ENCODE data around the gene SLC28A1. TPM values are rescaled to one million over a fixed set of nuclear protein-coding genes. Genes with fewer than 3 reads are reported as not detected.
"Not testable (repeated sequence)": the region's sequence is repeated elsewhere in the genome, so short reads cannot be mapped to it uniquely, and the experiment has no call there.

SLC28A1 gene
- total RNA-seq, 4 donors from 2014 or later: not detected

DNA sequence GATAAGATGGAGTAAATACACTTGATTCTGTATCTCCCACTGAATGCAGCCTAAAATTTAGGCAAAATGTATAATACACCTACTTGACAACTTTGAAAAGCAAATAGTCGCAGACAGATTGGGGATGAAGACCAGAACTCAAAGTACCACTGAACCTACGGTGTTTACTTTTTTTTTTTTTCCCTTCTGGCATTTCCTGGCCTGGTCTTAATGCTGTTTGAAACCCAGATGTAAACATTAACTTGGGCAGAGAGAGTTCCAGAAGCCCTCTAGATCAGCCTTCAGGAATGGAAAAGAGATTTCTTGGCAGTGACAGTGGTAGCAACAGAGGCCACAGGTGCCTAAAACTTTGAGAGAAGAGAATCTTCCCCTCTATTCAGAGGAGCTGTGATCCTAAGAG, 39.5 kb upstream of the SLC28A1 start:
- intact Hi-C loops (cut with DNase I; ENCODE audit: low total_unique reads): loop anchor here (1.0 to 5.0 kb wide), 2 partner anchors 36 to 82 kb away; no protein-coding TSS in a partner anchor
- H3K27me3 ChIP-seq: no peaks in the 10 kb centered on the region
- H3K27ac ChIP-seq: peak overlapping the region; percentile 42 to 59 (median 49)
- no peak overlapping the region for H3K4me3 ChIP-seq
- TF ChIP-seq EP300 (IDR thresholded peaks at IDR 0.05; ENCODE audit: low read depth) (no peak), CTCF (IDR thresholded peaks at IDR 0.05) (no peak), POLR2AphosphoS5 (IDR thresholded peaks at IDR 0.05) (no peak), POLR2A (IDR thresholded peaks at IDR 0.05) (no peak)
- WGBS, 2 donors (ENCODE audit: low coverage in 1 of 2): 40 to 47% methylated on average over 2 of the region's 2 CpGs
- in situ Hi-C loops (cut with MboI; ENCODE audit: low pct_ligation_motif_present in 1 of 4, low pct_unique_long_range_greater_than_20kb in 1 of 4, low sequenced_read_pairs in 3 of 4): no loop called here
- no peak for DNase-seq
- no peaks in the 10 kb centered on the region for H3K36me3 ChIP-seq
- peaks cover 14 to 23% (median 19%) of the 10 kb centered on the region in 4 donors for H3K4me1 ChIP-seq
- no peaks in the 10 kb centered on the region for H3K9me3 ChIP-seq

DNA sequence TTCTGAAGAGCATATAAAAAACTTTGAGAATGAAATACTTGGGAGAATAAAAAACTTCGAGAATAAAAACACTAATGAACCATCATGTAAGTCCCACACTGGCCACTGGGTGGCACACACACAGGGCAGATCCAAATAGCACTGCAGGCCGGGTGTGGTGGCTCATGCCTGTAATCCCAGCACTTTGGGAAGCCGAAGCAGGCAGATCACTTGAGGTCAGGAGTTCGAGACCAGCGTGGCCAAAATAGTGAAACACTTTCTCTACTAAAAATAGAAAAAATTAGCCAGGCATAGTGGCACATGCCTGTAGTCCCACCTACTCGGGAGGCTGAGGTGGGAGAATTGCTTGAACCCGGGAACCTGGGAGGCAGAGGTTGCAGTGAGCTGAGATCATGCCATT, 38.8 kb upstream of the SLC28A1 start:
- H3K4me3 ChIP-seq; H3K9me3 ChIP-seq; in situ Hi-C loops (cut with MboI; ENCODE audit: low pct_ligation_motif_present in 1 of 4, low pct_unique_long_range_greater_than_20kb in 1 of 4, low sequenced_read_pairs in 3 of 4); H3K36me3 ChIP-seq; H3K27me3 ChIP-seq: not testable (repeated sequence)
- intact Hi-C loops (cut with DNase I; ENCODE audit: low total_unique reads): loop anchor here (1.0 kb wide), 1 partner anchor 36 kb away; no protein-coding TSS in a partner anchor
- peak; percentile 70 for DNase-seq
- 62 to 83% methylated on average over 3 to 7 of the region's 7 CpGs for WGBS, 2 donors (ENCODE audit: low coverage in 1 of 2)
- Histone ChIP-seq H3K4me1 (peaks cover 8 to 18% (median 13%) of the 10 kb centered on the region in 4 donors), H3K27ac (peak overlapping the region; percentile 42 to 59 (median 49))
- peak; percentile 68 to 82 (median 73) for TF ChIP-seq CTCF (IDR thresholded peaks at IDR 0.05)

DNA sequence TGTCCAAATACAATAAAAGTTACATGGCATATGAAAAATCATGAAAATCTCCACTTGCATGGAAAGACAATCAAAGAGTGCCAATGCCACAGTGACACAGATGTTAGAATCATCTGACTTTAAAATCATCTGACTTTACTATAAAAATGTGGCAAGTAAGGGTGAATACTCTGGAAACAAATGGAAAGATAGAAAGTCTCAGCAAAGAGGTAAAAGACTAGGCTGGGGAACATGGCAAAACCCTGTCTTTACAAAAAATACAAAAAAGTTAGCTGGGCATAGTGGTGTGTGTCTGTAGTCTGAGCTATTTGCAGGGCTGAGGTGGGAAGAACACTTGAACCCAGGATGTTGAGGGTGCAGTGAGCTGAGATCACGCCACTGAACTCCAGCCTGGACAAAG, 38.2 kb upstream of the SLC28A1 start:
- no peak for DNase-seq
- Histone ChIP-seq H3K9me3 (no peaks in the 10 kb centered on the region), H3K27me3 (no peaks in the 10 kb centered on the region), H3K4me1 (peaks cover 1 to 11% (median 8%) of the 10 kb centered on the region in 4 donors), H3K27ac (no peak overlapping the region), H3K4me3 (no peak overlapping the region), H3K36me3 (no peaks in the 10 kb centered on the region)
- intact Hi-C loops (cut with DNase I; ENCODE audit: low total_unique reads) (no loop called here), in situ Hi-C loops (cut with MboI; ENCODE audit: low pct_ligation_motif_present in 1 of 4, low pct_unique_long_range_greater_than_20kb in 1 of 4, low sequenced_read_pairs in 3 of 4) (no loop called here)
- no peak for TF ChIP-seq POLR2AphosphoS5 (IDR thresholded peaks at IDR 0.05)
- no peak for TF ChIP-seq POLR2A (IDR thresholded peaks at IDR 0.05)
- no peak for TF ChIP-seq CTCF (IDR thresholded peaks at IDR 0.05)
- no peak for TF ChIP-seq EP300 (IDR thresholded peaks at IDR 0.05; ENCODE audit: low read depth)
- 97 to 100% methylated on average over 1 of the region's 1 CpG for WGBS, 2 donors (ENCODE audit: low coverage in 1 of 2)

GRCh38 chr15:84847382-84847781, 37.1 kb upstream of the SLC28A1 start:
- H3K27me3 ChIP-seq: no peaks in the 10 kb centered on the region
- H3K27ac ChIP-seq: no peak overlapping the region
- TF ChIP-seq POLR2A (IDR thresholded peaks at IDR 0.05) (no peak), EP300 (IDR thresholded peaks at IDR 0.05; ENCODE audit: low read depth) (no peak)
- no peak for DNase-seq
- intact Hi-C loops (cut with DNase I; ENCODE audit: low total_unique reads): no loop called here
- H3K9me3 ChIP-seq: no peaks in the 10 kb centered on the region
- no peak overlapping the region for H3K4me3 ChIP-seq
- in situ Hi-C loops (cut with MboI; ENCODE audit: low pct_ligation_motif_present in 1 of 4, low pct_unique_long_range_greater_than_20kb in 1 of 4, low sequenced_read_pairs in 3 of 4): no loop called here
- peaks cover 0 to 8% (median 4%) of the 10 kb centered on the region in 4 donors for H3K4me1 ChIP-seq
- no peaks in the 10 kb centered on the region for H3K36me3 ChIP-seq

GRCh38 chr15:84852212-84852611, 32.2 kb upstream of the SLC28A1 start:
- H3K4me3 ChIP-seq: no peak overlapping the region
- no peaks in the 10 kb centered on the region for H3K36me3 ChIP-seq
- DNase-seq: no peak
- no peak overlapping the region for H3K27ac ChIP-seq
- in situ Hi-C loops (cut with MboI; ENCODE audit: low pct_ligation_motif_present in 1 of 4, low pct_unique_long_range_greater_than_20kb in 1 of 4, low sequenced_read_pairs in 3 of 4): no loop called here
- no peaks in the 10 kb centered on the region for H3K9me3 ChIP-seq
- no peaks in the 10 kb centered on the region for H3K27me3 ChIP-seq
- TF ChIP-seq EP300 (IDR thresholded peaks at IDR 0.05; ENCODE audit: low read depth): no peak
- TF ChIP-seq POLR2A (IDR thresholded peaks at IDR 0.05): no peak
- no peak for TF ChIP-seq POLR2AphosphoS5 (IDR thresholded peaks at IDR 0.05)
- no peak for TF ChIP-seq CTCF (IDR thresholded peaks at IDR 0.05)
- intact Hi-C loops (cut with DNase I; ENCODE audit: low total_unique reads): no loop called here
- H3K4me1 ChIP-seq: no peaks in the 10 kb centered on the region
- 56 to 59% methylated on average over 4 to 5 of the region's 5 CpGs for WGBS, 2 donors (ENCODE audit: low coverage in 1 of 2)
